ENCODE data around the gene HMGB4. TPM values are rescaled to one million over a fixed set of nuclear protein-coding genes. Genes with fewer than 3 reads are reported as not detected.

Gene HMGB4
- total RNA-seq, 1 donor from 2014 or later, result not detected

GRCh38 chr1:33860671-33861070 lies 3.2 kb upstream of the HMGB4 start:
- Mint-ChIP-seq H3K36me3 (ENCODE audit: low read depth) (no peaks in the 10 kb centered on the region), H3K27me3 (ENCODE audit: low read depth) (no peaks in the 10 kb centered on the region), H3K9me3 (ENCODE audit: low read depth) (no peaks in the 10 kb centered on the region), H3K4me3 (ENCODE audit: unreplicated experiment) (no peak overlapping the region), H3K4me1 (ENCODE audit: low read depth) (no peaks in the 10 kb centered on the region), H3K27ac (ENCODE audit: unreplicated experiment) (no peak overlapping the region)
- no peak for TF ChIP-seq CTCF (IDR thresholded peaks at IDR 0.05)
- DNase-seq (ENCODE audit: low spot score), result no peak

- H3K27me3 Mint-ChIP-seq (ENCODE audit: low read depth), result no peaks in the 10 kb centered on the region
- H3K36me3 Mint-ChIP-seq (ENCODE audit: low read depth), result no peaks in the 10 kb centered on the region
- H3K4me1 Mint-ChIP-seq (ENCODE audit: low read depth), result no peaks in the 10 kb centered on the region
- no peak overlapping the region for H3K4me3 Mint-ChIP-seq (ENCODE audit: unreplicated experiment)
- no peak overlapping the region for H3K27ac Mint-ChIP-seq (ENCODE audit: unreplicated experiment)
- no peak for TF ChIP-seq CTCF (IDR thresholded peaks at IDR 0.05)
- H3K9me3 Mint-ChIP-seq (ENCODE audit: low read depth), result peaks cover 10% of the 10 kb centered on the region
- DNase-seq (ENCODE audit: low spot score), result no peak
Measured at GRCh38 chr1:33864460-33865389, 846 bp downstream of the HMGB4 start.

GRCh38 chr1:33866281-33866680 lies 2.4 kb downstream of the HMGB4 start:
- no peak overlapping the region for H3K27ac Mint-ChIP-seq (ENCODE audit: unreplicated experiment)
- no peak for DNase-seq (ENCODE audit: low spot score)
- H3K4me3 Mint-ChIP-seq (ENCODE audit: unreplicated experiment), result no peak overlapping the region

GRCh38 chr1:33867684-33868083 lies 3.8 kb downstream of the HMGB4 start:
- Mint-ChIP-seq H3K27ac (ENCODE audit: unreplicated experiment) (no peak overlapping the region), H3K4me1 (ENCODE audit: low read depth) (no peaks in the 10 kb centered on the region), H3K9me3 (ENCODE audit: low read depth) (peaks cover 13% of the 10 kb centered on the region), H3K27me3 (ENCODE audit: low read depth) (no peaks in the 10 kb centered on the region), H3K4me3 (ENCODE audit: unreplicated experiment) (no peak overlapping the region), H3K36me3 (ENCODE audit: low read depth) (no peaks in the 10 kb centered on the region)
- no peak for DNase-seq (ENCODE audit: low spot score)
- TF ChIP-seq CTCF (IDR thresholded peaks at IDR 0.05), result no peak

More at GRCh38 chr1:33866281-33866680, 2.4 kb downstream of the HMGB4 start:
- TF ChIP-seq CTCF (IDR thresholded peaks at IDR 0.05), result no peak
- Mint-ChIP-seq H3K27me3 (ENCODE audit: low read depth) (no peaks in the 10 kb centered on the region), H3K9me3 (ENCODE audit: low read depth) (peaks cover 10% of the 10 kb centered on the region), H3K36me3 (ENCODE audit: low read depth) (no peaks in the 10 kb centered on the region), H3K4me1 (ENCODE audit: low read depth) (no peaks in the 10 kb centered on the region)

- TF ChIP-seq CTCF (IDR thresholded peaks at IDR 0.05), result no peak
- H3K4me3 Mint-ChIP-seq (ENCODE audit: unreplicated experiment), result no peak overlapping the region
- no peaks in the 10 kb centered on the region for H3K4me1 Mint-ChIP-seq (ENCODE audit: low read depth)
- peaks cover 20% of the 10 kb centered on the region for H3K9me3 Mint-ChIP-seq (ENCODE audit: low read depth)
- DNase-seq (ENCODE audit: low spot score), result no peak
- H3K27ac Mint-ChIP-seq (ENCODE audit: unreplicated experiment), result no peak overlapping the region
- H3K27me3 Mint-ChIP-seq (ENCODE audit: low read depth), result no peaks in the 10 kb centered on the region
- H3K36me3 Mint-ChIP-seq (ENCODE audit: low read depth), result no peaks in the 10 kb centered on the region
Measured at GRCh38 chr1:33872275-33872674, 8.4 kb downstream of the HMGB4 start.

Data from chondrocyte (in vitro differentiated cells).